ENCODE results near the gene ZNRD2. TPM values are rescaled to one million over a fixed set of nuclear protein-coding genes. Genes with fewer than 3 reads are reported as not detected.

ZNRD2 gene
- total and polyA plus RNA-seq, 10 of the 15 experiments (the other 5 are each of a cell fraction or from before 2014, with no cell fraction given) = 7.9 to 111 (median 55.4) TPM

GRCh38 chr11:65569973-65570918 is at the start of gene ZNRD2 (continued):
- peak; percentile 96 for TF ChIP-seq SP1 (IDR thresholded peaks at IDR 0.05; ENCODE audit: low read depth, low read length)
- TF ChIP-seq BCLAF1 (IDR thresholded peaks at IDR 0.05) = no peak
- TF ChIP-seq CTCF (IDR thresholded peaks at IDR 0.05 in 2 of 3, conservative IDR thresholded peaks at IDR 0.05 in 1 of 3; ENCODE audit: control insufficient read depth in 2 of 3, extremely low read depth in 1 of 3, insufficient read depth in 1 of 3, low read depth in 3 of 3, low read length in 3 of 3) = peak; percentile 69 to 79 (median 69)
- TF ChIP-seq PAX5 (IDR thresholded peaks at IDR 0.05; ENCODE audit: borderline replicate concordance, low read depth, low read length) = peak; percentile 40
- peak; percentile 96 for TF ChIP-seq IKZF1 (conservative IDR thresholded peaks at IDR 0.05)
- peak; percentile 97 for TF ChIP-seq PKNOX1 (IDR thresholded peaks at IDR 0.05)
- peak; percentile 83 for TF ChIP-seq PBX3 (IDR thresholded peaks at IDR 0.05; ENCODE audit: insufficient replicate concordance, low read depth, low read length)
- TF ChIP-seq JUND (IDR thresholded peaks at IDR 0.05; ENCODE audit: low read depth, low read length) = peak; percentile 28
- TF ChIP-seq ATF3 (IDR thresholded peaks at IDR 0.05; ENCODE audit: borderline replicate concordance, extremely low read depth, low read depth, low read length) = peak; percentile 81; the same call in 1 of the 2 replicates
- no peak for TF ChIP-seq HDAC2 (IDR thresholded peaks at IDR 0.05)
- TF ChIP-seq CEBPZ (IDR thresholded peaks at IDR 0.05; ENCODE audit: low read depth, low read length) = peak; percentile 18; the same call in 1 of the 2 replicates
- TF ChIP-seq ZNF622 (IDR thresholded peaks at IDR 0.05) = no peak
- TF ChIP-seq CEBPB (IDR thresholded peaks at IDR 0.05; ENCODE audit: borderline replicate concordance in 1 of 2, low read depth in 2 of 2, low read length in 2 of 2) = no peak
- peak; percentile 99 for TF ChIP-seq RELB (IDR thresholded peaks at IDR 0.05; ENCODE audit: low read depth)
